Small intestine (tissue), 16 donors: ENCODE results near the gene RPA4. TPM values are rescaled to one million over a fixed set of nuclear protein-coding genes. Genes with fewer than 3 reads are reported as not detected.
"Not testable (repeated sequence)": the region's sequence is repeated elsewhere in the genome, so short reads cannot be mapped to it uniquely, and the experiment has no call there.

ENCODE experiments used
- DNase-seq, 2 donors: peaks; one replicate each; pipeline versions ENCODE4 v3.0.0 to v3.0.0-alpha.2; 2013
- FAIRE-seq: peaks from 2 replicates; lab custom pipeline; 2012; peaks lifted over from hg19 to GRCh38; lab: Jason Lieb, UNC
- H3K27ac ChIP-seq, 3 donors: one replicate each; pipeline ENCODE4 v1.5.1; 2013; ENCODE audit warnings: low read length in 2 of 3, mild to moderate bottlenecking in 2 of 3, control low read depth in 1 of 3, inconsistent platforms in 1 of 3, low read depth in 1 of 3, moderate library complexity in 1 of 3
- H3K27me3 ChIP-seq, 3 donors: one replicate each; pipeline ENCODE4 v1.6.1; 2013; ENCODE audit warnings: low read length in 3 of 3, inconsistent platforms in 1 of 3; ENCODE audit not compliant: control insufficient read depth in 3 of 3, insufficient read depth in 3 of 3
- H3K36me3 ChIP-seq, 3 donors: one replicate each; pipeline ENCODE4 v1.6.1; 2013; ENCODE audit warnings: low read length in 3 of 3, inconsistent platforms in 1 of 3, low read depth in 1 of 3, mild to moderate bottlenecking in 1 of 3, moderate library complexity in 1 of 3; ENCODE audit not compliant: control insufficient read depth in 3 of 3, insufficient read depth in 2 of 3
- H3K4me1 ChIP-seq, 3 donors: one replicate each; pipeline ENCODE4 v1.6.1; 2013; ENCODE audit warnings: low read length in 2 of 3, inconsistent platforms in 1 of 3, low read depth in 1 of 3, mild to moderate bottlenecking in 1 of 3, moderate library complexity in 1 of 3; ENCODE audit not compliant: control insufficient read depth in 3 of 3, insufficient read depth in 2 of 3
- H3K4me3 ChIP-seq, 3 donors: one replicate each; pipeline ENCODE4 v1.5.1; 2013; ENCODE audit warnings: low read length in 3 of 3, control low read depth in 1 of 3, inconsistent platforms in 1 of 3, low read depth in 1 of 3, mild to moderate bottlenecking in 1 of 3, moderate library complexity in 1 of 3
- H3K9me3 ChIP-seq, 2 donors: one replicate each; pipeline ENCODE4 v1.6.1; 2013; ENCODE audit warnings: low read depth in 1 of 2, low read length in 1 of 2; ENCODE audit not compliant: control insufficient read depth in 2 of 2, insufficient read depth in 1 of 2
- WGBS, 3 donors: extraction: QIAGEN DNeasy Blood & Tissue Kit; methylation state at CpG; one replicate each; pipeline ENCODE4 v1.1.7; 2013; 5-methylcytosine and 5-hydroxymethylcytosine counted together
- long read RNA-seq, 10 donors: transcript quantifications; one replicate each; lab custom pipeline, GENCODE V29; 2026
- polyA plus RNA-seq, 4 donors: library from polyadenylated mRNA; stranded (reverse) in 3 of 4; unstranded in 1 of 4; fragments of 200-250 nt in 3 of 4; fragments of 120-200 nt in 1 of 4; gene quantifications; one replicate each; pipeline versions ENCODE4 v1.2.1 to v1.2.3, GENCODE V29; 2013
- donor health status: healthy with polysubstance abuse.
- donor health status: control.
- donor health status: control.
- donor health status: Bipolar disorder and iron deficiency.
- donor health status: healthy.

The RPA4 gene, protein sequence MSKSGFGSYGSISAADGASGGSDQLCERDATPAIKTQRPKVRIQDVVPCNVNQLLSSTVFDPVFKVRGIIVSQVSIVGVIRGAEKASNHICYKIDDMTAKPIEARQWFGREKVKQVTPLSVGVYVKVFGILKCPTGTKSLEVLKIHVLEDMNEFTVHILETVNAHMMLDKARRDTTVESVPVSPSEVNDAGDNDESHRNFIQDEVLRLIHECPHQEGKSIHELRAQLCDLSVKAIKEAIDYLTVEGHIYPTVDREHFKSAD
- under 1 TPM in 2 of 4 donors, not detected in 2; 0.07 to 0.12 TPM for polyA plus RNA-seq
- long read RNA-seq, donor 1, result 0 reads
- long read RNA-seq, donor 2, result 0 reads
- long read RNA-seq, donor 3, result 0 reads
- long read RNA-seq, donor 4, result 0 reads
- long read RNA-seq, donor 5, result 0 reads
- long read RNA-seq, donor 6, result 0 reads
- long read RNA-seq, donor 7, result 0 reads
- long read RNA-seq, donor 8, result 0 reads
- long read RNA-seq, donor 9, result 0 reads
- long read RNA-seq, donor 10, result 0 reads

- DNase-seq (no peak), FAIRE-seq (no peak)
- H3K9me3 ChIP-seq, result no peaks in the 10 kb centered on the region
- H3K36me3 ChIP-seq, result peaks cover 0 to 12% (median 0%) of the 10 kb centered on the region in 3 donors
- WGBS, 3 donors, result 94 to 98% (median 96%) methylated on average over 10 of the region's 10 CpGs
- H3K4me3 ChIP-seq, result no peak within 1 kb of the TSS
- H3K27ac ChIP-seq, result no peak within 1 kb of the TSS
- no peaks in the 10 kb centered on the region for H3K4me1 ChIP-seq
- H3K27me3 ChIP-seq, result no peaks in the 10 kb centered on the region
Observed at GRCh38 chrX:96883608-96884007, at the start of gene RPA4. RPA4 (plus strand) TSS chrX:96883908; CDS start chrX:96884311, 403 bp downstream.

DNA sequence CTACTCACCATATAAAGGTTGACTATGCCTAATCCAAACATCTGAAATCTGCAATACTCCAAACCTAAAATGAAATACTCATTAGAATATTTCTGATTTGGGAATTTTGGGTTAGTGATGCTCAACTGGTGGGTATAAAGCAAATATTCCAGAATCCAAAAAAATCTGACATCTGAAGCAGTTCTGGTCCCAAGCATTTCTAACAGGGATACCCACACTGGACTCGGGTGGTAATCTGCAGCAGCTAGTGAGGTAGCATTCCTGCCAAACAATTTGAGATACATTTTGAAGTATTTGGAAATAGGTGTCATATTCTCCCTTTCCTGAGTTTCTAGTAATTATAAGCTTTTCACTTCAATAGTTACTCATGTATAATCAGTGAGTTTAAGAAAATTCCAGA, 49.6 kb upstream of the RPA4 start:
- no peak for FAIRE-seq
- no peaks in the 10 kb centered on the region for H3K36me3 ChIP-seq
- 86 to 94% (median 88%) methylated on average over 1 of the region's 1 CpG for WGBS, 3 donors
- no peaks in the 10 kb centered on the region for H3K27me3 ChIP-seq
- no peak for DNase-seq
- no peaks in the 10 kb centered on the region for H3K9me3 ChIP-seq
- H3K4me3 ChIP-seq, result no peak overlapping the region
- H3K4me1 ChIP-seq, result no peaks in the 10 kb centered on the region
- no peak overlapping the region for H3K27ac ChIP-seq

DNA sequence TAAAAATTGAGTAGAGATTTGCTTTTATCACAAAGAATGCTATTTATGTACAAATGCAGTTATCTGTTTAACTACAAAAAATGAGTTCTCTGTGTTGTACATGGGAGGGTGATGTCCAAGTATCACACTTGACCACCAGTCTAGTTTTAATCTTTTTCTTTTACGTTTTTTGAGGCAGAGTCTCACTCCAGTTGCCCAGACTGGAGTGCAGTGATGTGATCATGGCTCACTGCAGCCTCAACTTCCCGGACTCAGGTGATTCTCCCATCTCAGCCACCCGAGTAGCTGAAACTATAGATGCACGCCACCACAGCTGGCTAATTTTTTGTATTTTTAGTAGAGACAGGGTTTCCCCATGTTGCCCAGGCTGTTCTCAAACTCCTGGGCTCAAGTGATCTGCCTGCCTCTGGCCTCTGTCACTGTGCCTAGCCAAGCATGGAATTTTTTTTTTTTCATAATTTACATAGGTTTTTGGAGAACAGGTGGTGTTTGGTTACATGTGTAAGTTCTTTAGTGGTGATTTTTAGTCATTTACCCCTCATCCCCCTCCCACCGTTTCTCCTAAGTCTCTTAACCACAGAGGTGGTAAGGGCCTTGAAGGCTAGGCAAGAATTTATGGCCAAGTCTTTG, 47.9 kb upstream of the RPA4 start:
- Histone ChIP-seq H3K36me3 (no peaks in the 10 kb centered on the region), H3K27me3 (no peaks in the 10 kb centered on the region), H3K4me3 (no peak overlapping the region), H3K9me3 (no peaks in the 10 kb centered on the region), H3K27ac (no peak overlapping the region), H3K4me1 (no peaks in the 10 kb centered on the region)
- 76 to 82% (median 78%) methylated on average over 5 of the region's 5 CpGs for WGBS, 3 donors
- no peak for DNase-seq
- FAIRE-seq, result no peak

GRCh38 chrX:96837808-96838207, 45.9 kb upstream of the RPA4 start:
- H3K4me3 ChIP-seq, result no peak overlapping the region
- WGBS, 3 donors, result 69 to 84% (median 75%) methylated on average over 3 of the region's 3 CpGs
- no peaks in the 10 kb centered on the region for H3K4me1 ChIP-seq
- H3K9me3 ChIP-seq, result no peaks in the 10 kb centered on the region
- no peaks in the 10 kb centered on the region for H3K27me3 ChIP-seq
- no peak for FAIRE-seq
- H3K27ac ChIP-seq, result no peak overlapping the region
- no peaks in the 10 kb centered on the region for H3K36me3 ChIP-seq
- DNase-seq, result no peak

- H3K4me3 ChIP-seq, result no peak overlapping the region
- no peaks in the 10 kb centered on the region for H3K36me3 ChIP-seq
- H3K27ac ChIP-seq, result no peak overlapping the region
- DNase-seq (no peak), FAIRE-seq (no peak)
- H3K27me3 ChIP-seq, result no peaks in the 10 kb centered on the region
- H3K9me3 ChIP-seq, result no peaks in the 10 kb centered on the region
- WGBS, 3 donors, result 77 to 94% (median 79%) methylated on average over 1 of the region's 1 CpG
- no peaks in the 10 kb centered on the region for H3K4me1 ChIP-seq
Observed at GRCh38 chrX:96838537-96838936, 45.2 kb upstream of the RPA4 start.

GRCh38 chrX:96841325-96841724, 42.4 kb upstream of the RPA4 start:
- Histone ChIP-seq H3K27me3 (no peaks in the 10 kb centered on the region), H3K9me3 (no peaks in the 10 kb centered on the region), H3K36me3 (no peaks in the 10 kb centered on the region), H3K4me1 (no peaks in the 10 kb centered on the region), H3K27ac (no peak overlapping the region), H3K4me3 (no peak overlapping the region)
- no peak for FAIRE-seq
- DNase-seq, result no peak
- 73 to 85% (median 83%) methylated on average over 1 of the region's 1 CpG for WGBS, 3 donors

- FAIRE-seq, H3K4me1 ChIP-seq, H3K36me3 ChIP-seq, H3K27ac ChIP-seq, H3K9me3 ChIP-seq, DNase-seq, H3K27me3 ChIP-seq, H3K4me3 ChIP-seq: not testable (repeated sequence)
- 78 to 96% (median 95%) methylated on average over 3 of the region's 3 CpGs for WGBS, 3 donors
Observed at GRCh38 chrX:96841866-96842265, 41.8 kb upstream of the RPA4 start.

GRCh38 chrX:96843566-96843965, 40.1 kb upstream of the RPA4 start:
- no peak overlapping the region for H3K4me3 ChIP-seq
- no peaks in the 10 kb centered on the region for H3K27me3 ChIP-seq
- 61 to 93% (median 85%) methylated on average over 5 of the region's 5 CpGs for WGBS, 3 donors
- no peaks in the 10 kb centered on the region for H3K36me3 ChIP-seq
- no peaks in the 10 kb centered on the region for H3K9me3 ChIP-seq
- no peak for DNase-seq
- FAIRE-seq, result no peak
- no peaks in the 10 kb centered on the region for H3K4me1 ChIP-seq
- H3K27ac ChIP-seq, result no peak overlapping the region
